Measurements from ENCODE around the gene FANCL. TPM values are rescaled to one million over a fixed set of nuclear protein-coding genes. Genes with fewer than 3 reads are reported as not detected.
"Not testable (repeated sequence)": the region's sequence is repeated elsewhere in the genome, so short reads cannot be mapped to it uniquely, and the experiment has no call there.

FANCL gene
- total RNA-seq, 3 donors from 2014 or later, result 10.9 to 48.4 (median 38.0) TPM

DNA sequence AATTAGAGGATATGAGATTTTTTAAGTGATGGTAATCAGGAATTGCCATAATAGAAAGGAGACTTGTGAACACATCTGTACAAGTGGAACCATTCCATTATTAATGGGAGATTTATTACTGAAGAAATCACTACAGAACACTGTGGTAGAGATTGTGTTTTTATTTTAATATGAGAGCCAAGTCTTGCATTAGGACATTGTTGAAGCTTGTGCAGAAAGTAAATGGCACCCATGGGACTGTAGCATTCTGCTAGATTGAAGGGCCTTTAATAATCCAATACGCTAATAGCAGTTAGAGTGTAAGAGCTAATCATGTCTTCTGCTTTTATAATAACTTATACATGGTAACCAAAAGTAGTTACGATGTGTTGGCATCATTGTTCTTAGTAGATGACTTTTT lies 110.9 kb downstream of the FANCL start:
- no peaks in the 10 kb centered on the region for H3K27me3 ChIP-seq
- intact Hi-C loops (cut with DNase I; ENCODE audit: low total_unique reads), result loop anchor here (5.0 kb wide), 1 partner anchor 1917 kb away; no protein-coding TSS in a partner anchor
- H3K27ac ChIP-seq, result no peak overlapping the region
- H3K9me3 ChIP-seq, result no peaks in the 10 kb centered on the region
- TF ChIP-seq POLR2AphosphoS5 (IDR thresholded peaks at IDR 0.05) (no peak), POLR2A (IDR thresholded peaks at IDR 0.05) (no peak)
- TF ChIP-seq, protein P1, sequence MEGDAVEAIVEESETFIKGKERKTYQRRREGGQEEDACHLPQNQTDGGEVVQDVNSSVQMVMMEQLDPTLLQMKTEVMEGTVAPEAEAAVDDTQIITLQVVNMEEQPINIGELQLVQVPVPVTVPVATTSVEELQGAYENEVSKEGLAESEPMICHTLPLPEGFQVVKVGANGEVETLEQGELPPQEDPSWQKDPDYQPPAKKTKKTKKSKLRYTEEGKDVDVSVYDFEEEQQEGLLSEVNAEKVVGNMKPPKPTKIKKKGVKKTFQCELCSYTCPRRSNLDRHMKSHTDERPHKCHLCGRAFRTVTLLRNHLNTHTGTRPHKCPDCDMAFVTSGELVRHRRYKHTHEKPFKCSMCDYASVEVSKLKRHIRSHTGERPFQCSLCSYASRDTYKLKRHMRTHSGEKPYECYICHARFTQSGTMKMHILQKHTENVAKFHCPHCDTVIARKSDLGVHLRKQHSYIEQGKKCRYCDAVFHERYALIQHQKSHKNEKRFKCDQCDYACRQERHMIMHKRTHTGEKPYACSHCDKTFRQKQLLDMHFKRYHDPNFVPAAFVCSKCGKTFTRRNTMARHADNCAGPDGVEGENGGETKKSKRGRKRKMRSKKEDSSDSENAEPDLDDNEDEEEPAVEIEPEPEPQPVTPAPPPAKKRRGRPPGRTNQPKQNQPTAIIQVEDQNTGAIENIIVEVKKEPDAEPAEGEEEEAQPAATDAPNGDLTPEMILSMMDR (IDR thresholded peaks at IDR 0.05), result no peak
- no peaks in the 10 kb centered on the region for H3K4me1 ChIP-seq
- no peaks in the 10 kb centered on the region for H3K36me3 ChIP-seq
- no peak overlapping the region for H3K4me3 ChIP-seq
- no peak for DNase-seq (ENCODE audit: low spot score in 2 of 2)

DNA sequence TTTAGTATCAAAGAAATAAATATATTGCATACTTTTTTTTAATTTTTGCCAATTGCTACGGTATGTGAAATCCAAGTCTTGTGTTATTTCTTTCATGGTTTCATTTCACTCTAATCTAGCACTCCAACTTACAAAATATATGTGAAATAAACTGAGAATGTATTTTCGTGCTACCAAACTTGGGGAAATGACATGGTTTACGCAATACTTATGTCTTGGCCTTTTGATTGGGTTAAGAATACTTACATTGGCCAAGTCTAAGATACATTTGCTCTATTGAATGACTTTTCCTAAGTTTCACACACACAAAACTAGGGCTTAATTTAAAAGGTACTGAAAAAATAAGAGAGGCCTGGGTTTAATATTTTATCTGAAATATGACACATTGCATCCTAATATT lies 114.0 kb downstream of the FANCL start:
- no peak for DNase-seq (ENCODE audit: low spot score in 2 of 2)
- Histone ChIP-seq H3K27ac (no peak overlapping the region), H3K27me3 (no peaks in the 10 kb centered on the region), H3K36me3 (no peaks in the 10 kb centered on the region), H3K4me3 (no peak overlapping the region), H3K9me3 (no peaks in the 10 kb centered on the region), H3K4me1 (no peaks in the 10 kb centered on the region)
- TF ChIP-seq, protein P1 (IDR thresholded peaks at IDR 0.05), result no peak
- TF ChIP-seq POLR2A (IDR thresholded peaks at IDR 0.05), result no peak
- TF ChIP-seq POLR2AphosphoS5 (IDR thresholded peaks at IDR 0.05), result no peak
- intact Hi-C loops (cut with DNase I; ENCODE audit: low total_unique reads), result no loop called here

DNA sequence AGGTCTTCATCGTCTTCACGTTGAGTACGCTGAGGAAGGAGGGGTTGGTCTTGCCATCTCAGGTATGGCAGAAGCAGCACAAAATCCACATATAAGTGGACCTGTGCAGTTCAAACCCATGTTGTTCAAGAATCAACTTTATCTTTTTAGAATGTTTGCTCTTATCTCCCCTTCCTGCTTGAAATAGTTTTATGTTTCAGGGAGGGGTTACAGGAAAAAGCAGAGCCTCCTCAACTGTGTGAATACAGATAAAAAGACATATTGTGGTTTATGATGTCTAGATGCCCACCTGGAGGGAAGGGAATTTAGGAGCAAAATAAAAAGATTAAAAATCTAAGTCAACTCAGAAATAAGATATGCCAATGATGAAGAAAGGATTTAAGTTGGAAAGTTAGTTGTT lies 118.6 kb downstream of the FANCL start:
- Histone ChIP-seq H3K27ac (no peak overlapping the region), H3K36me3 (no peaks in the 10 kb centered on the region), H3K4me1 (no peaks in the 10 kb centered on the region), H3K9me3 (no peaks in the 10 kb centered on the region), H3K4me3 (no peak overlapping the region), H3K27me3 (no peaks in the 10 kb centered on the region)
- TF ChIP-seq POLR2A (IDR thresholded peaks at IDR 0.05) (no peak), POLR2AphosphoS5 (IDR thresholded peaks at IDR 0.05) (no peak)
- TF ChIP-seq, protein P1 (IDR thresholded peaks at IDR 0.05), result no peak
- intact Hi-C loops (cut with DNase I; ENCODE audit: low total_unique reads), result no loop called here
- no peak for DNase-seq (ENCODE audit: low spot score in 2 of 2)

DNA sequence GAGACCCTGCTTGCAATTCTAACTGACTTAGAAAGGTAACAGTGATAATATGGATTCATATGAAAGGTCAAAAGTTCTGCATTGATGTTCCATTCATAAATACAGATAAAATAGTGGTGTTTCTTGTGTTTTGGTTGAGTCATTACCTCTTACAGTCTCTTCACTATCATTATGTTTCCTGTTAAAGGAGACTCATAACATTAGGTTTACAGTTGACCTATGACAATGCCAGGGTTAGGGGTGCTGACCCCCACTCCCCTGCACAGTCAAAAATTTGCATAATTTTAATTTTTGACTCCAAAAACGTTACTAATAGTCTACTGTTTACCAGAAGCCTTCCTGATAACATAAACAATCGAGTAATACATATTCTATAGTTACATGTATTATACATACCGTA lies 119.1 kb downstream of the FANCL start:
- Histone ChIP-seq H3K27ac (no peak overlapping the region), H3K9me3 (no peaks in the 10 kb centered on the region), H3K4me1 (no peaks in the 10 kb centered on the region), H3K27me3 (no peaks in the 10 kb centered on the region), H3K36me3 (no peaks in the 10 kb centered on the region), H3K4me3 (no peak overlapping the region)
- DNase-seq (ENCODE audit: low spot score in 2 of 2), result no peak
- intact Hi-C loops (cut with DNase I; ENCODE audit: low total_unique reads), result no loop called here
- TF ChIP-seq POLR2A (IDR thresholded peaks at IDR 0.05) (no peak), POLR2AphosphoS5 (IDR thresholded peaks at IDR 0.05) (no peak)
- TF ChIP-seq, protein P1 (IDR thresholded peaks at IDR 0.05), result no peak

DNA sequence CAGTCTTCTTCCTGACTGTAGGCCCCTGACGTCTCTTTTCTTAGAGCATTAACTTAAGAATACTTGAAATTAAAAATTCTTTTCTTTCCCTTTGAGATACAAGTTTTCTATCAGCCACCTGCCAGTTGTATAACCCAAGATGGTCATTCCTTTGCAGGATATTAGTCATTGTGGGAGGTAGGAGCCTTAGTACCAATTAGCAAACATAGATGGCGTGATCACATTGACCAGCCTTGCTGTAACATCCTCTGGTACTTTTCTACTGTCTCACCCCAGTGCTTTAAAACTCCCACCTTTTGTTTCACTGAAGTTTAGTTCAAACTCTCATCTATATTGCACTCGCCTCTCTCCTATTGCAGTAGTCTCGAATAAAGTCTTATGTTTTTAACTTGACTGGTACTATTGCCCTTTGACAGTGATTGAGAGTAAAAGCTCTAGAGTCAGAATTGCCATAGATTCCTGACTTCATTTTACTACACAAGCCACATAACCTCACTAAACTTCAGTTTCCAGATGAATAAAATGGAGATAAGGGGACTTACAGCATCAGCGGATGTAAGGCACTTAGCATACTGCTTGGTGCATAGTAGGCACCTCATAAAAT lies 120.4 kb downstream of the FANCL start:
- TF ChIP-seq POLR2AphosphoS5 (IDR thresholded peaks at IDR 0.05), result no peak
- Histone ChIP-seq H3K27ac (no peak overlapping the region), H3K9me3 (no peaks in the 10 kb centered on the region), H3K4me1 (no peaks in the 10 kb centered on the region), H3K27me3 (no peaks in the 10 kb centered on the region), H3K4me3 (no peak overlapping the region), H3K36me3 (no peaks in the 10 kb centered on the region)
- no peak for DNase-seq (ENCODE audit: low spot score in 2 of 2)
- intact Hi-C loops (cut with DNase I; ENCODE audit: low total_unique reads), result no loop called here

DNA sequence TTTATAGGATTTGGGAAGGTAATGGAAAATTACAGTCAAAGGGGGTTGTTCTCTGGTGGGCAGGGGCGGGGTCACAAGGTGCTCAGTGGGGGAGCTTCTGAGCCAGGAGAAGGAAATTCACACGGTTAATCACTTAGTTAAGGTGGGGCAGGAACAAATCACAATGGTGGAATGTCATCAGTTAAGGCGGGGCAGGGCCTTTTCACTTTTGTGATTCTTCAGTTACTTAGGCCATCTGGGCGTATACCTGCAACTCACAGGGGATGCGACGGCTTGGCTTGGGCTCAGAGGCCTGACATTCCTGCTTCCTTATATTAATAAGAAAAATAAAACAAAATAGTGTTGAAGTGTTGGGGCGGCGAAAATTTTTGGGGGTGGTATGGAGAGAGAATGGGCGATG lies 127.6 kb downstream of the FANCL start:
- not testable (repeated sequence) for H3K36me3 ChIP-seq, H3K4me1 ChIP-seq

More for the DNA sequence above, 127.6 kb downstream of the FANCL start:
- intact Hi-C loops (cut with DNase I; ENCODE audit: low total_unique reads); DNase-seq (ENCODE audit: low spot score in 2 of 2); H3K27ac ChIP-seq; H3K4me3 ChIP-seq; H3K27me3 ChIP-seq; H3K9me3 ChIP-seq: not testable (repeated sequence)
